Measurements from ENCODE around the gene SPATA31E1. TPM values are rescaled to one million over a fixed set of nuclear protein-coding genes. Genes with fewer than 3 reads are reported as not detected.
A peak's percentile ranks its signal among the peaks of the same experiment; 100 is the strongest.

SPATA31E1 gene
- total RNA-seq, 1 donor from 2014 or later: not detected

DNA sequence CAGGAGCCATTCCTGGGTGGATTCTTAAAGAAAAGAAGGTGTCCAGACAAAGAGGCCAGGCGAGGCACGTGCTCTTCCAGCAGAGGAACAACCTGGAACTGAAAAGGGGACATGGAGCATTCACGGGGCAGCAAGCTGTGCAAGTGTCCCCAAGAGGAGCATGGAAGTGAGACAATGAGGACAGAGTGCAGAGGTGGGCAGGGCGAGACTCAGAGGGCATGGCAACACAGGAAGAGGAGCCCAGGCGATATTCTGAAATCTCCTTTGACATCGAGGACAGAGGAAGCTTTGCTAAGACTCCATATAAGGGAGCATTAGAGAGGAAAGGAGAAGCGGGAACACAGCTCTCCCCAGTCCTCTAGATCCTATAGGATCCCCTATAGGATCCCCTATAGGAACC lies 29.4 kb upstream of the SPATA31E1 start:
- TF ChIP-seq, protein P1, sequence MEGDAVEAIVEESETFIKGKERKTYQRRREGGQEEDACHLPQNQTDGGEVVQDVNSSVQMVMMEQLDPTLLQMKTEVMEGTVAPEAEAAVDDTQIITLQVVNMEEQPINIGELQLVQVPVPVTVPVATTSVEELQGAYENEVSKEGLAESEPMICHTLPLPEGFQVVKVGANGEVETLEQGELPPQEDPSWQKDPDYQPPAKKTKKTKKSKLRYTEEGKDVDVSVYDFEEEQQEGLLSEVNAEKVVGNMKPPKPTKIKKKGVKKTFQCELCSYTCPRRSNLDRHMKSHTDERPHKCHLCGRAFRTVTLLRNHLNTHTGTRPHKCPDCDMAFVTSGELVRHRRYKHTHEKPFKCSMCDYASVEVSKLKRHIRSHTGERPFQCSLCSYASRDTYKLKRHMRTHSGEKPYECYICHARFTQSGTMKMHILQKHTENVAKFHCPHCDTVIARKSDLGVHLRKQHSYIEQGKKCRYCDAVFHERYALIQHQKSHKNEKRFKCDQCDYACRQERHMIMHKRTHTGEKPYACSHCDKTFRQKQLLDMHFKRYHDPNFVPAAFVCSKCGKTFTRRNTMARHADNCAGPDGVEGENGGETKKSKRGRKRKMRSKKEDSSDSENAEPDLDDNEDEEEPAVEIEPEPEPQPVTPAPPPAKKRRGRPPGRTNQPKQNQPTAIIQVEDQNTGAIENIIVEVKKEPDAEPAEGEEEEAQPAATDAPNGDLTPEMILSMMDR (IDR thresholded peaks at IDR 0.05): no peak
- no peaks in the 10 kb centered on the region for H3K4me1 Mint-ChIP-seq (ENCODE audit: low read depth)
- H3K36me3 Mint-ChIP-seq (ENCODE audit: low read depth): no peaks in the 10 kb centered on the region
- no peak overlapping the region for H3K4me3 Mint-ChIP-seq (ENCODE audit: unreplicated experiment)
- H3K27ac Mint-ChIP-seq (ENCODE audit: unreplicated experiment): peak overlapping the region; percentile 22
- no peaks in the 10 kb centered on the region for H3K27me3 Mint-ChIP-seq (ENCODE audit: low read depth)
- DNase-seq (ENCODE audit: low spot score): no peak
- H3K9me3 Mint-ChIP-seq (ENCODE audit: low read depth): no peaks in the 10 kb centered on the region

DNA sequence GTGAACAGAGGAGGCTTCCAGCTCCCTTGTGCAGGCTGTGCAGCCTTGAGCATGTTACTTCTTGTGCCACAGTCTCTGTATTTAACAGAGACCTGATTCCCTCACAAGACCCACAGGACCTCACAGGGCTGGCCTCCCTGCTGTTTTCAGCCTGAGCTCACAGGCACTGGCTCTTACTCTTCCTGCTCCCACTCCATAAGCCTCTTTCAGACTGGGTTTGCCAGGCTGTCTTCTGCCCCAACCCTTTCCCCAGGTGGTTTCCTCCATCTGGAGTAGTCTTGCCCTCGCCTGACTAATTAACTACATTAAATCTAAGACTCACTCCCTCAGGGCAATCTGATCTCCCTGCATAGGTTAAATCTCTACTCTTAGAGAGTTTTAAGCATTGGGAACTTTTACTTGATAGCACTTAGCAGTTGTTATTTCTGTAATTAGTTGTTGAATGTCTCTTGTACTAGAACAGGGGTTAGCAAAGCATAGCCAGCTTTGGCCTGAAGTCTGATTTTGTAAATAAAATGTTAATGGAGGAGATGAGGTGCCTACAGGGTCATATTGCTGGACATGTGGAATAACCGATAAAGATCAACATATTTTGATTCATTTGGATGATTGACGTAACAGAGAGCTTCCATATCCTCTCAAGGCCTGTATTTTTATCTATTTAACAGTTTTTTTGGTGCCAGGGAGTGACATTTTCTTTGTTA lies 28.6 kb upstream of the SPATA31E1 start:
- H3K36me3 Mint-ChIP-seq (ENCODE audit: low read depth): no peaks in the 10 kb centered on the region
- H3K9me3 Mint-ChIP-seq (ENCODE audit: low read depth): no peaks in the 10 kb centered on the region
- no peak for DNase-seq (ENCODE audit: low spot score)
- no peaks in the 10 kb centered on the region for H3K27me3 Mint-ChIP-seq (ENCODE audit: low read depth)
- TF ChIP-seq, protein P1 (IDR thresholded peaks at IDR 0.05): no peak
- no peak overlapping the region for H3K4me3 Mint-ChIP-seq (ENCODE audit: unreplicated experiment)
- no peaks in the 10 kb centered on the region for H3K4me1 Mint-ChIP-seq (ENCODE audit: low read depth)
- no peak overlapping the region for H3K27ac Mint-ChIP-seq (ENCODE audit: unreplicated experiment)

DNA sequence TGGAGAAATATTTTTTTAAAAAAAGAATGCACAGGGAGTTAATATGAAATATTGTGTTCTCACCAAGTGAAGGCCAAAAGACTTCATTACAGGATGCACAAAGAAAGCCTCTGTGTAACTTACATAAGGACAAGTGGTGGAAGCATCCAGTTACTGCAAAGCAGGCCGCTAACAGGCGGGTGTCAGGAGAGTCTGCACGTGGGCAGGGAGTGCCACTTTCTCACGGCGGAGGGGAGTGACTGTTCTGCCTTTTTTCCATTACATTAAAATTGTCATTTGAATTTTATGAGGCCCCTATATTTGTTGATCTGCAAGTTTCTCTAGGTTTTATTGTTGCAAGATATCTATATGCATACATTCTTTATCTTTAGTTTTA lies 28.1 kb upstream of the SPATA31E1 start:
- H3K9me3 Mint-ChIP-seq (ENCODE audit: low read depth): no peaks in the 10 kb centered on the region
- H3K4me3 Mint-ChIP-seq (ENCODE audit: unreplicated experiment): no peak overlapping the region
- H3K36me3 Mint-ChIP-seq (ENCODE audit: low read depth): no peaks in the 10 kb centered on the region
- no peaks in the 10 kb centered on the region for H3K4me1 Mint-ChIP-seq (ENCODE audit: low read depth)
- H3K27ac Mint-ChIP-seq (ENCODE audit: unreplicated experiment): no peak overlapping the region
- DNase-seq (ENCODE audit: low spot score): no peak
- TF ChIP-seq, protein P1 (IDR thresholded peaks at IDR 0.05): no peak
- H3K27me3 Mint-ChIP-seq (ENCODE audit: low read depth): no peaks in the 10 kb centered on the region

DNA sequence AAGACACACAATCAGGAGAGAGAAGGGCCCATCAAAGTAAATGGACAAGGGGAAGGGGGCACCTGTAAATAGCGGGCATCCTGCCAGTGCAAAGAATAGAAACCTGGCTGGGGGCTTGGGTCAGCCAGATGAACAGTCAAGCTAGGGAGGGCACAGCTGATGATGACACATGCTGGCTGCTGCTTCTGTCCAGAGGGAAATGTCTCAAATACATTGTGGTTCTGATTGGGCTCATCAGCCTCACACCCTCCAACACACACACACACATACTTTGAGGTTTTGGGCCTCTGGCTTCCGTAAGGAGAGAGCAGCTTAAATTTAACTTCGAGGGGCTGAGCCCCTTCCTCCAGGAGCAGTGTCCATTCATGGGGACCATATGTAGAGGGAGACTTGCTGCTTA lies 27.6 kb upstream of the SPATA31E1 start:
- Mint-ChIP-seq H3K27me3 (ENCODE audit: low read depth) (no peaks in the 10 kb centered on the region), H3K4me3 (ENCODE audit: unreplicated experiment) (no peak overlapping the region), H3K9me3 (ENCODE audit: low read depth) (peaks cover under 1% of the 10 kb centered on the region), H3K4me1 (ENCODE audit: low read depth) (no peaks in the 10 kb centered on the region), H3K36me3 (ENCODE audit: low read depth) (no peaks in the 10 kb centered on the region), H3K27ac (ENCODE audit: unreplicated experiment) (no peak overlapping the region)
- DNase-seq (ENCODE audit: low spot score): no peak
- TF ChIP-seq, protein P1 (IDR thresholded peaks at IDR 0.05): no peak

DNA sequence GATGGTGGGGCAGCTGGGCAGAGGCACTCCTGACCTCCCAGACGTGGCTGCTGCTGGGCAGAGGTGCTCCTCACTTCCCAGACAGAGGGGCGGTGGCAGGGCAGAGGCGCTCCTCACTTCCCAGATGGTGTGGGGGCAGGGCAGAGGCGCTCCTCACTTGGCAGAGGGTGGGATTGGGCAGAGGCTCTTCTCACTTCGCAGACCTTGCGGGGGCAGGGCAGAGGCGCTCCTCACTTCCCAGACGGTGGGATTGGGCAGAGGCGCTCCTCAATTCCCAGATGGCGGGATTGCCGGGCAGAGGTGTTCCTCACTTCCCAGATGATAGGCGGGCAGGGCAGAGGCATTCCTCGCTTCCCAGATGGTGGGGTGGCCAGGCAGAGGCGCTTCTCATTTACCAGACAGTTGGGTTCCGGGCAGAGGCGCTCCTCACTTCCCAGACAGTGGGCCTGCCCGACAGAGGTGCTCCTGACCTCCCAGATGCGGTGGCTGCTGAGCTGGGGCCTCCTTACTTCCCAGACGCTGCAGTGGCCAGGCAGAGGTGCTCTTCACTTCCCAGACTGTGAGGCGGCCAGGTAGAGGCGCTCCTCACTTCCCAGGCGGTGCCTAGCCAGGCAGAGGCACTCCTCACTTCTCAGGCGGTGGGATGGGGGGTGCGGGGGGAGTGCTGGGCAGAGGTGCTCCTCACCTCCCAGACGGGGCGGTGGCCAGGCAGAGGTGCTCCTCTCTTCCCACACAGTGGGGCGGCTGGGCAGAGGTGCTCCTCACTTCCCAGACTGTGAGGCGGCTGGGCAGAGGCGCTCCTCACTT lies 25.3 kb upstream of the SPATA31E1 start:
- Mint-ChIP-seq H3K27ac (ENCODE audit: unreplicated experiment) (no peak overlapping the region), H3K4me3 (ENCODE audit: unreplicated experiment) (no peak overlapping the region), H3K36me3 (ENCODE audit: low read depth) (peaks cover 3% of the 10 kb centered on the region), H3K27me3 (ENCODE audit: low read depth) (no peaks in the 10 kb centered on the region), H3K4me1 (ENCODE audit: low read depth) (peaks cover under 1% of the 10 kb centered on the region), H3K9me3 (ENCODE audit: low read depth) (peaks cover 18% of the 10 kb centered on the region)
- no peak for DNase-seq (ENCODE audit: low spot score)
- TF ChIP-seq, protein P1 (IDR thresholded peaks at IDR 0.05): no peak
